22Rv1 (cell line): ENCODE measurements around the gene COLEC12.

ENCODE experiments used
- CTCF ChIP-seq: fragments of 450-650 bp; IDR thresholded peaks from 2 replicates; pipeline ENCODE4 v1.5.1; 2017; ENCODE audit warnings: mild to moderate bottlenecking
- ZFX ChIP-seq: fragments of 450-650 bp; IDR thresholded peaks from 2 replicates; pipeline ENCODE4 v1.6.1; 2017; ENCODE audit warnings: antibody characterized with exemption, borderline replicate concordance

GRCh38 chr18:468955-469790 lies 31.3 kb downstream of the COLEC12 start:
- TF ChIP-seq CTCF = peak; percentile 27; the same call in 1 of the 2 replicates
- TF ChIP-seq ZFX = no peak
